GM19438 (cell line): ENCODE measurements around the gene ZFP28.

Experiments used
- ATAC-seq: cut with Tn5 transposase; IDR thresholded peaks from one replicate; pipeline ENCODE4 v1.9.1; 2021; ENCODE audit warnings: low read depth; ENCODE audit not compliant: unreplicated experiment

Gene ZFP28

GRCh38 chr19:56594783-56595547 lies 56.2 kb downstream of the ZFP28 start, which contains the start of gene ZNF71:
Gene ZNF71 (plus strand): TSS chr19:56595302. CDS start chr19:56601559, 6,257 bp downstream.
- ATAC-seq: peak; percentile 78

- no peak for ATAC-seq
Measured at GRCh38 chr19:56595548-56595899, 56.8 kb downstream of the ZFP28 start.

- ATAC-seq: no peak
Measured at GRCh38 chr19:56596676-56597075, 57.9 kb downstream of the ZFP28 start.

GRCh38 chr19:56597696-56598095 lies 58.9 kb downstream of the ZFP28 start:
- ATAC-seq: no peak

- ATAC-seq: no peak
Measured at GRCh38 chr19:56601375-56601774, 62.6 kb downstream of the ZFP28 start.

- no peak for ATAC-seq
Measured at GRCh38 chr19:56603829-56604228, 65.1 kb downstream of the ZFP28 start.
